SU-DHL-6 (cell line): ENCODE results near the gene LRRC8E.

ENCODE experiments used
- CTCF ChIP-seq: fragments of 200-600 bp; sonication (generic); IDR thresholded peaks from one replicate; pipeline ENCODE4 v1.5.1; 2017; ENCODE audit warnings: antibody characterized with exemption, mild to moderate bottlenecking, low read length, moderate library complexity; ENCODE audit not compliant: insufficient read depth, poor library complexity, severe bottlenecking
- EZH2phosphoT487 ChIP-seq: fragments of 200-600 bp; sonication (generic), shearing (Covaris generic); conservative IDR thresholded peaks from 2 replicates; pipeline ENCODE4 v1.6.1; 2018; ENCODE audit warnings: mild to moderate bottlenecking, antibody characterized with exemption, low read length, moderate library complexity, mixed read lengths

DNA sequence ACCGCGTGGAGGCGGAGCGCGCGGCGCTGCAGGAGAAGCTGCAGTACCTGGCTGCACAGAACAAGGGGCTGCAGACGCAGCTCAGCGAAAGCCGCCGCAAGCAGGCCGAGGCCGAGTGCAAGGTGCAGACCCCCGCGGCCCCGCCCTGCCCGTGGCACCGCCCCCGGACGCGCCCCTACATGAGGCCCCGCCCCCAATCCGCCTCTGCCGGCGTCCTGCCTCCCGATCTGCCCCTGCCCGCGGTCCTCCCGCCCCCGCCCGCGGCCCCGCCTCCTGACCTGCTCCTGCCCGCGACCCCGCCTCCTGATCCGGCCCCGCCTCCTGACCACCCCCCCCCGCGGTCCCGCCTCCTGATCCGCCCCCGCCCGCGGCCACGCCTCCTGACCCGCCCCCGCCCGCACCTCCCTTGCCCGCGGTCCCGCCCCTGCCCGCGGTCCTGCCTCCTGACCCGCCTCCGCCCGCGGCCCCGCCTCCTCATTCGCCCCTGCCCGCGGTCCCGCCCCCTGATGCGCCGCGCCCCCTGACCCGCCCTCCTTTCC is 25.8 kb upstream of the LRRC8E start:
- TF ChIP-seq CTCF: no peak
- TF ChIP-seq EZH2phosphoT487: no peak
